NCI-H345 treated with DMSO at 0.1 percent for 48 hours (cell line): ENCODE data around the gene RSPH6A.

Source experiments
- DNase-seq: peaks from one replicate; lab custom pipeline; 2025; ENCODE audit not compliant: unreplicated experiment; lab: John Stamatoyannopoulos, UW

Gene RSPH6A

DNA sequence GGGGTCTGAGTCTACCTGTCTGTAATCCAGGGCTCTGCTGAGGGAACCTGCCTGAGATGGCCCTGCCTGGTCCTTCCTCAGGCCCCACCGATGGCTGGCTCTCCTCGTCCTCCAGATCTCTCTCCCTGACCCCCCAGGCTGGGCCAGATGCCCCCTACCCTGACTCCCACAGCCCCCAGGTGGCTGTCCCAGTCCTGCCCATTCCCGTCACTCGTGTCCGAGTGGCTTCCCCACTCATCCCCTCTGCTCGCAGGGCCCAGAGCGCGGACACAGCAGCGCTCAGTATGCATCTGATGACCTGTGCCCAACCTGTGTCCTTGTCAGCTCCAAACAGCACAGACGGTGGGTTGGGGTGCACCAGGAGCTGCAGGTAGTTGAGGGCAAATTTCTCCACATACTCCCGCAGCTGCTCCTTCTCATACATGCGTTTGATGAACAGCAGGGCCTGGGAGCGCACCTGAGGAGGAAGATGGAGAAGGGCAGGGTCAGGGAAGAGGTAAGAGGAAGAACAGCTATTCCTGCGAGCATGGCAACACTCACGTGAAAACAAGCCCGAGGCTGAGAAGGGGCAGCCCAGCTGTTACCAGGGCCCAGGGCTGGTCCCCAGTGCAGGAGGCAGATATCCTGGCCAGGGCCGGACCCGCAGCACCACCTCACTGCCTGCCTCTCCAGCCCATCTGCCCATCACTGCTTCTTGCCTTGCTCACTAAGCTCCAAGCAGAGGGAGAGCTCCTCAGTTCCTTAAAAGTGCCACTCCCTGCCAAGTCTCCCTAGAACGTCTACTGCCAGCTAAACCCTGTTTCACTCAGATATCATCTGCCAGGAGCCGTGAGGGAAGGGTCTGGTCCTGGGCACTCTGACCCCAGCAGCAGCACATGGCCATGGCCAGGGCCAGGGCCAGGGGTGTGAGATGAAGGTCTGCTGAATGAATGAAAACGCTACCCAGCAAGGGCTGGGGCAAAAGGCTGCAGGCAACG is 11.1 kb upstream of the RSPH6A start:
- DNase-seq, result no peak

DNA sequence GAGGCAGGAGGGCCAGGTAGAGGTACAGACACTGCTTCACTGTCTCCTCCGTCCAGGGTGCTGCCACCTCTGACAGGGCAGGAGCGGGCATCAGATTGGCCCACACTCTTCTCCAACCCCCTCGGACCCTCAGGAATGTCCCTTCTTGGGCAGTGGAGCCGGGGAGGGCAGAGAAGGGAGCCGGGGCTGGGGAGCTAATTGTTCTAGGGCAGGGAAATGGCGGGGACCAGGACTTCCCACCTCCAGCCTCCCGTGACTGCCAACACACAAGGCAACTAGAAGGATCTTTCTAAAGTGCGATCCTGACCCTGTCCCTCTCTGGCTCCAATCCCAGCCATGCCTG is 10.1 kb upstream of the RSPH6A start:
- DNase-seq, result no peak

GRCh38 chr19:45824531-45825262 is 9.6 kb upstream of the RSPH6A start:
- no peak for DNase-seq

DNA sequence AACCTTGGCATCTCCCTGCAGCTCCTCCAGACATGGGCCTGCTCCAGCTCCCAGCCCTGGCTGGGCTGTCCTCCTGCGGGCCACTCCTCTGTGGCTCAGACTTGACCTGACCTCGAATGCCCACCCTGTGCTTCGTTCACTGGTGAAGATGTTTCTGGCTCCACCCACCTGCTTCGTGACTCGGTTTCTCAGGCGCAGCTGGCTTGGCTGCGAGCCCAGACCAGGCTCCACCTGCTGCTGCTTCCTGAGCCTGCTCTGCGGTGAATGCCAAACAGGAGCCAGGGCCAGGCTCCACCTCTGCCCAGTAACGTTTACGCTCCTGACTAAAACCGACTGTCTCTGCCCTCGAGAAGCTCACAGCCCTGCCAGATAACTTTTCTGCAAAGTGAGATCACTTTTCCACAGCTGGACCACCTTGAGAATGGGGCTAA is 8.9 kb upstream of the RSPH6A start:
- peak; percentile 40 for DNase-seq

DNA sequence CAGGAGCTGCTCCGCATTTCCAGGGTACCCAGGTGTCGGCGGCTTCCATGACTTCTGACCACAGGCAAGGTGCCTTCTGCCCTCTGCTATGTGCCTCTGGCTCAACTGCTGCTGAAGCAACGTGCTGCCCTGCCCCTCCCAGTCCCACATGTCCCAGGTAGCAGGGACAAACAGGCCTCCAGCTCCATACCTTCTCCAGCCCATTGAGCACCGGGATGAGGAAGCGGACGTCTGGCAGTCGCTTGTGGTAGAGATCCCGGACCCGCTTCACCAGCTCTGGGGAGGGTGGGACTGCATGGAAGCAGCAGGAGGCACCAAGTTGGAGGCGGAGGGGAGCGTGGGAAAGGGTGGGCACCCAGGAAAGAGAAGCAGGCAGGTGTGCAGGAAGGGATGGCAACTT is 8.1 kb upstream of the RSPH6A start:
- no peak for DNase-seq

DNA sequence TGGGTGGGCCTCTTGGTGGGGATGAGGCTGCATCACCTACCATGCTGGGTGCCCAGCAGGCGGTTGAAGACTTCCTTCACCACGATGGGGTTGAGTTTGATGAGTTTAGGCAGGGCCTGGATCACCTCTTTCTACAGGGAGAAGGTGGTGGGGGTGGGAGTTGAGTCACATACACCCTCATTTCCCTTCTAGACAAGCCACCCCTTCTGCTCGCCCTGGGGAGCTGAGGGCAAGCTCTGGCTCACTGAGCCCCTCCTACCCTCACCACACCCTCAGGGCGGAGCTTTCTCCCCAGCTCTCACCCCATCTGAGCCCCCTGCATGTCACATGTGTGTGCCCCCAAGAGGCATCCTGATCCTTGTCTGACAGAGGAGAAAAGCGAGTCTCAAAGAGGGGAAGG is 7.6 kb upstream of the RSPH6A start:
- no peak for DNase-seq

DNA sequence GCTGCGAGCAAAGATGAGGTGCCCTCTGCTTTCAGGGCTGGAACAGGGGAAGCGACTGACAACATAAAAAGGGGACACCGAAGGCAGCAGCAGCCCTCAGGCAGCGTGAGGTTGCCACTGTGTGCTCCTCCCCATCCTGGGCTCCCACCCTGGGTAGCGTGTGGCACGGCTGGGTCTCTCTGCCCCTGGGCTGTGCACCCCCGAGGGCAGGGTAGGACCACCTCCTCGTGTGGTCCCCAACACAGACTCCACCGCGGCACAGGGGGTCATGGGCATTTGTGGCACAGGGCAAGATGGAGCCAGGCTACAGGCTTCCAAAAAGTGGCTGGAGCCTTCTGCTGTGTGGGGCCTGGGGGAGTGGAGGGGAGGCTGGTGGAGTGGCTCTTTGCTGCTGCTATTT is 6.5 kb upstream of the RSPH6A start:
- DNase-seq, result no peak

DNA sequence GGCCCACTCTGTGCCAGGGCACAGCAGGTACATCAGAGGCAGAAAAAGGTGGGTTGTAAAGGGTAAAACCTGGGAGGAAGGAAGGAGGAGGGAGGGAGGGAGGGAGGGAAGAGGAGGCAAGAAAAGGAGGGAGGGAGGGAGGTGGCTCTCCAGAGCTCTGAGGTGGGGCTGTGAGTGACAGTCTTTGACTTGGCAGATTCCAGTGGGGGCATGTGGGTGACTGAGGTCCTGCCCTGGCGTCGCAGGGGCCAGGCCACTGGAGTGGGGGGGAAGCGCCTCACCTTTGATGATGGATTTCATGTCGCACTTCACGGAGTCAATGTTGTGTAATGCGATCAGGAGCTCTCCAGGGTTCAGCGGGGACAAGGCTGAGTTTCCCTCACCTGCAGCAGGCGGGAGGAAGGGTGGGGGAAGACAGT is 6.0 kb upstream of the RSPH6A start:
- DNase-seq, result no peak

DNA sequence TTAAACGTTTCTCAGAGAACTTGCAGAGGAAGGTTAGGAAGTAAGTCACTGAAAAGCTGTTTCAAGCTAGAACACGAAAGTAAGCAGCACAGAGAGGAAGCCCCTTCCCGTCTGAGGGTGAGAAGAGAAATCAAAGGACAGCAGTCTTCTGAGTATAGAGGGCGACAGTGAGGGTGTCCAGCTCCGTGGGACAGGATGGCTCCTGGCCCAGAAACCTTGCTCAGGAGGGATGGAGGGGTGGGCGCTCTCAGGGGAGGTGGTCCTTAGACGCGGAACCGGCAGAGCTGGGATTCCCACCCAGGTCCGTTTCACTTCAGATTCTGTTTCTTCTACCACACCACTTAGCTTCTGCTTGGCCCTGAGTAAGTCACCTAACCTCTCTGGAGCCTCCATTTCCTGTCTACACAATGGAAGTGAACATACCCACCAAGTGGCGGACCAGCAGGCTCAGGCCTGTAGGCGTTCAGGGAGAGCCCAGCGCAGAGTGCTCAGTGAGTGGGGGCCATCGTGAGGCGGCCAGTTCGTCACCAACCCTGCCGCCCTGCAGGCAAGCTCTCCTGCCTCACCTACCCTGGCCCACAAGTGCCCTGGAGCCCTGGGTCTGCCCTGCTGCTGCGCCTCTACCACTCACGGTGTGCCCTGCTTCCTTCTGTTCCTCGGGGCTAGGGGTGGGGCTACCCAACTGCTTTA is 5.5 kb upstream of the RSPH6A start:
- DNase-seq, result no peak

GRCh38 chr19:45819769-45820168 is 4.7 kb upstream of the RSPH6A start:
- DNase-seq, result no peak

- no peak for DNase-seq
These were observed 2.7 kb upstream of the RSPH6A start for GRCh38 chr19:45817725-45818301.

DNA sequence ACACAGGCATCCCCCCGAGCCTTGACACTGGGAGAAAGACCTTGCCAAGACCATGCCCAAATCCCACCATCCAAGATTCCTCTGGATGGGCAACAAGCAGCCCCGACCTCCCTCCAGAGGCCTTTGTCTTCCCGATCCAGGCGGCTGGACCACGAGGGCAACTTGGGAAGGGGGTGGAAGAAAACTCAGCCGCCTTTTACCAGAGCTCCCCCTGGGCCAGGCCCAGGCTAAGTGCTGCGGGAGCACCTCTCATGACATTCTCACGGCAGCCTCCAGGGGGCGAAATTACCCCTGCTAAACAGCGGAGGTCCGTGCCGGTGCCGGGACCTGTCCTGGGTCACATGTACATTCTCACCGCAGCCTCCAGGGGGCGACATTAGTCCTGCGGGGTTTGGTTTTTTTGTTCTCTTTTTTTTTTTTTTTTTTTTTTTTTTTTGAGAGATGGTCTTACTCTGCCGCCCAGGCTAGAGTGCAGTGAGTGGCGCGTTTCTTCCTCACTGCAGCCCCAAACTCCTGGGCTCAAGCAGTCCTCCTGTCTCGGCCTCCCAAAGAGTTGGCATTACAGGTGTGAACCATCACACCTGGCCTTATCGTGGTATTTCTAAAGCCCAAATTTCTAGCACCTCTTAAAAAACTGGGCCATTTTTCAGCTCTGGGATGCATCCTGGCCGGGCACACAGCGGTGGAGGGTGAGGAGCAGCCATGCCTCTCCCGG is 2.1 kb upstream of the RSPH6A start:
- DNase-seq, result peak; percentile 54

GRCh38 chr19:45816236-45817009 is 1.3 kb upstream of the RSPH6A start:
- DNase-seq, result no peak

DNA sequence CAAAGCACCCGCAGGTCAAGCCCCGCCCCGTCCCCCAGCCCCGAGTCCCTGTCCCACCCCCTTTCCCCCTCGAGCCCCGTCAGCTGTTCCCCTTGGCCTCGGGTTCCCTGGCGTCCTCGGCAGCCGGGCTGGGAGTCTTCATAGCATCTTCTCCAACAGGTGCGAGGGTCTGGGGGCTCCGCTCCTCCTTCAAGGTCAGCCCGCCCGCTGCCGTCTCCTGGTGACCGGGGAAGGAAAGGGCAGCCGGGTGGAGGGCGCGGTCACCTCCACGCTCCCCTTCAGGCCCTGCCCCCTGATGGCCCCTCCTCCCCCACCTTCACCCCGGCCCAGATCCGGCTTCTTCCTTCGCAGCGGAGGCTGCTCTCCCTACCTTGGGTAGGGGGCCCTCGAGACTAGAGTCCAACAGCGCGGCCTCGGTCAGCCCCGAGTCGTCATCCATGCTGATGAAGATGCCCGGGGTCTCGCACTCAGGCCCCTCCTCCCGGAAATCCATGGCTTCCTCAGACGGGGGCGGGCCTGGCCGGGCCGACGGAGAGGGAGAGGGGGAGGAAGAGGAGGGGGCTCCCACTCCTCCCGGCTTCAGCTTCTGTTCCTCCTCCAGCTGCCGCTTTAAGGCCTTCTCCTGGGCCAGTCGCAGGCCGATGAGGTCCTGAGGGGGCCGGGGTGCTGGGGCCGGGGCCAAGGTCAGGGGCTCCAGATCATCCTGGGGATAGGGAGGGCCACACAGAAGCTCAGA is 541 bp upstream of the RSPH6A start:
- DNase-seq, result no peak

DNA sequence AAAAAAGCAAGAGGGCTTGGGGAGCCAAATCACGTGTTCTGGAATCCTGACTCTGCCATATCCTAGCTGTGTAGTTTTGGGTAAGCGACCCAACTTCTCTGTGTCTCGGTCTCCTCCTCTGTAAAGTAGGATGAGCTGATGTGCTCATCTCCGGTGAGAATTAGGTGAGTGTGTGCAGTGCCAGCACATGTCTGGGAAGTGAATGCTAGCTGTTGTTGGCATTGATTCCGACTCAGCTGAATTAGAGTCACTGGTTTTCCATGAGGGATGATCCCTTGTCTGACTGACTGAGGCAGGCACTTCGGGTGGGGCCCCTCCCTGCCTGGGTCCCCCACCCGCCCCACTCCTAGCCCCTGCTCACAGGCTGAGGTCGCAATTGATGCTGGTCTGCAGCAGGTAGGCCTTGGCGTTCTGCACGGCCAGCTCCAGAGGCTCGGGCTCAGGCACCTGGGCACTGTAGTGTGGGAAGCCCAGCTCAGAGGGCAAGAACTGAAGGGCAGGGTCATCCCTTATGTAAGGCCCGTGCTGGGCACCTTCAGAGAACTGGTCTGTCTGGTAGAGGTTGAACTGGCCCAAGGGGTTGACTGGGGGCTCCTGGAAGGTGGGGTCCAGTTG is 835 bp downstream of the RSPH6A start:
- DNase-seq, result no peak

DNA sequence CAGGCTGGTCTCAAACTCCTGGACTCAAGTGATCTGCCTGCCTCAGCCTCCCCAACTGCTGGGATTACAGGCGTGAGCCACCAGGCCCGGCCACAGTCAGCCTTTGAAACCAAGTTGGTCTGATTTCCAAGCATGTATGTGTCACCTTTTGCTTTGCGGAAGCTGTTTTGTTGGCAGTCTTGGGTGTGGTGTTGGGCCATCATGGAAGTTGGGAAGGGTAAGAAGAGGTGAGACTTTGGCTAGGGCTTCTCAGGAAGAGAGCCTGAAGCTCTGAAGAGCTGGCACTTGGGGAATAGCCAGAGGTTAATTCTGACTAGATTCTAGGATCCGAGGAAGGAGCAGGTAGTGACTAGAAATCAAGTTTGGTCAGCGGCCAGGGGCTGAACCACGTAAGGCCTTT is 2.8 kb downstream of the RSPH6A start:
- no peak for DNase-seq

DNA sequence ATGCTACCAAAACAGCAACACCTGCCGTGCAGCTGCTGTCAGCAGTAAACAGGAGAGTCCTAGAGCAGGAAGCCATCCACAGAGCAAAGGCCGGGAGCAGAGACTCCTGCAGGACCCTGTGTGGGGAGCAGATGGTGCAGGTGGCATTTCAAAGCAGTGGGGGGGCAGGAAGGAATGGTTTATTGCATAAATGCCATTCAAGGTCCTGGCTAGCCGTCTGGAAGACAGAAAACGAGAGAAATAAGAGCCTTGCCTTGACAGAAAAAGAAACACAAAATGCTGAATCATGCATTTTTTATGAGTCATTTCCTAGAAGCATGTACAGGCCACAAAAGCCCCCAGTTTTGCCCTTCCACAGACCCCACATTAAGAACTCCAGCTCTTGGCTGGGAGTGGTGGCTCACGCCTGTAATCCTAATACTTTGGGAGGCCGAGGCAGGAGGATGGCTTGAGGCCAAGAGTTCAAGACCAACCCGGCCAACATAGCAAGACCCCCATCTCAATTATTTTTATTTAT is 5.4 kb downstream of the RSPH6A start:
- peak; percentile 14 for DNase-seq

- no peak for DNase-seq
These were observed 9.4 kb downstream of the RSPH6A start for GRCh38 chr19:45805719-45806118.

DNA sequence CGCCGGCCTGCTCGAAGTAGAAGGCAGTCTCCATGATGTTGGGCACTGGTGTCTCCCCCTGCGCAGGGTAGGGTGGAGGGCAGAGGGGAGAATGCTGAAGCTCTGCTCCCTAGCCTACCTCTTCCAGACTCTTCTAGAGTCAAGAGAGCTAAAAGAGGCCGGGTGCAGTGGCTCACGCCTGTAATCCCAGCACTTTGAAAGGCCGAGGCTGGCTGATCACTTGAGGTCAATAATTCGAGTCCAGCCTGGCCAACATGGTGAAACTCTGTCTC is 10.2 kb downstream of the RSPH6A start:
- DNase-seq, result no peak
